Peyer's patch (tissue), 4 donors: Measurements from ENCODE around the gene SIDT2. TPM values are rescaled to one million over a fixed set of nuclear protein-coding genes. Genes with fewer than 3 reads are reported as not detected.

Experiments
- DNase-seq, 3 donors: peaks; one replicate each; pipeline ENCODE4 v3.0.0-alpha.2; 2017 to 2019
- H3K27ac ChIP-seq, 4 donors: fragments of 200-600 bp; sonication (generic); one replicate each; pipeline ENCODE4 v1.5.1; 2016 to 2019
- H3K27me3 ChIP-seq, 2 donors: fragments of 200-600 bp; sonication (generic); one replicate each; pipeline ENCODE4 v1.5.1; 2019
- H3K36me3 ChIP-seq, 3 donors: fragments of 200-600 bp; sonication (generic); one replicate each; pipeline ENCODE4 v1.5.1; 2016 to 2019
- H3K4me1 ChIP-seq, 4 donors: fragments of 200-600 bp; sonication (generic); one replicate each; pipeline ENCODE4 v1.5.1; 2016 to 2019
- H3K4me3 ChIP-seq, 4 donors: fragments of 200-600 bp; sonication (generic); 1 replicate in 3 of 4; 2 replicates in 1 of 4; pipeline ENCODE4 v1.5.1; 2016 to 2019; ENCODE audit warnings: mild to moderate bottlenecking in 1 of 4
- H3K9me3 ChIP-seq, 4 donors: fragments of 200-600 bp; sonication (generic); one replicate each; pipeline ENCODE4 v1.5.1; 2016 to 2019; ENCODE audit warnings: mild to moderate bottlenecking in 1 of 4
- CTCF ChIP-seq, 6 experiments: fragments of 450-650 bp in 4 of 6; fragments of 200-600 bp in 2 of 6; sonication (generic) in 1 of 6; IDR thresholded peaks; one replicate each; pipeline ENCODE4 v1.5.1; 2017 to 2019; ENCODE audit warnings: antibody characterized with exemption in 6 of 6, mild to moderate bottlenecking in 3 of 6, moderate library complexity in 1 of 6
- POLR2A ChIP-seq, 2 donors: fragments of 450-650 bp; IDR thresholded peaks; one replicate each; pipeline ENCODE4 v1.5.1; 2017; ENCODE audit warnings: antibody characterized with exemption in 2 of 2, mild to moderate bottlenecking in 2 of 2, moderate library complexity in 2 of 2
- total RNA-seq, 4 donors: library from RNA; depleted of rRNA; stranded (reverse); fragments of >200 nt; gene quantifications; one replicate each; pipeline ENCODE4 v1.1.0, GENCODE V29; 2016

The SIDT2 gene
- total RNA-seq, 4 donors from 2014 or later, result 69.3 to 201 (median 162) TPM

- H3K4me1 ChIP-seq, result peaks cover 2 to 17% (median 12%) of the 10 kb centered on the region in 4 donors
- no peaks in the 10 kb centered on the region for H3K27me3 ChIP-seq
- H3K4me3 ChIP-seq, result no peak overlapping the region
- no peak for TF ChIP-seq CTCF (IDR thresholded peaks at IDR 0.05)
- no peak for TF ChIP-seq POLR2A (IDR thresholded peaks at IDR 0.05)
- no peaks in the 10 kb centered on the region for H3K9me3 ChIP-seq
- DNase-seq, result peak in 1 of 3 donors; percentile 38
- peak overlapping the region; percentile 22 to 55 (median 52) for H3K27ac ChIP-seq
- H3K36me3 ChIP-seq, result peaks cover 0 to 77% (median 0%) of the 10 kb centered on the region in 3 donors
Measured at GRCh38 chr11:117185736-117186430, 7.3 kb downstream of the SIDT2 start.

- no peak for DNase-seq
- Histone ChIP-seq H3K36me3 (peaks cover 0 to 80% (median 0%) of the 10 kb centered on the region in 3 donors), H3K27me3 (no peaks in the 10 kb centered on the region), H3K4me3 (no peak overlapping the region), H3K4me1 (peaks cover 0 to 16% (median 8%) of the 10 kb centered on the region in 4 donors), H3K9me3 (no peaks in the 10 kb centered on the region), H3K27ac (peak overlapping the region; percentile 22 to 55 (median 52))
- TF ChIP-seq CTCF (IDR thresholded peaks at IDR 0.05) (no peak), POLR2A (IDR thresholded peaks at IDR 0.05) (no peak)
Measured at GRCh38 chr11:117186431-117186761, 7.9 kb downstream of the SIDT2 start.

- no peak overlapping the region for H3K4me3 ChIP-seq
- peak in 1 of 3 donors; percentile 43 for DNase-seq
- no peak for TF ChIP-seq POLR2A (IDR thresholded peaks at IDR 0.05)
- no peak for TF ChIP-seq CTCF (IDR thresholded peaks at IDR 0.05)
- peaks cover 0 to 80% (median 0%) of the 10 kb centered on the region in 3 donors for H3K36me3 ChIP-seq
- H3K27ac ChIP-seq, result peak overlapping the region in 1 of 4 donors; percentile 44
- H3K9me3 ChIP-seq, result no peaks in the 10 kb centered on the region
- no peaks in the 10 kb centered on the region for H3K27me3 ChIP-seq
- H3K4me1 ChIP-seq, result peaks cover 0 to 16% (median 6%) of the 10 kb centered on the region in 4 donors
Measured at GRCh38 chr11:117187007-117187406, 8.5 kb downstream of the SIDT2 start.

GRCh38 chr11:117187428-117187798 lies 8.9 kb downstream of the SIDT2 start:
- Histone ChIP-seq H3K4me3 (no peak overlapping the region), H3K4me1 (peaks cover 0 to 16% (median 6%) of the 10 kb centered on the region in 4 donors), H3K27me3 (no peaks in the 10 kb centered on the region), H3K36me3 (peaks cover 0 to 80% (median 0%) of the 10 kb centered on the region in 3 donors), H3K9me3 (no peaks in the 10 kb centered on the region), H3K27ac (peak overlapping the region in 1 of 4 donors; percentile 44)
- peak in 1 of 3 donors; percentile 41 for DNase-seq
- TF ChIP-seq POLR2A (IDR thresholded peaks at IDR 0.05) (no peak), CTCF (IDR thresholded peaks at IDR 0.05) (no peak)

GRCh38 chr11:117187799-117188481 lies 9.4 kb downstream of the SIDT2 start:
- no peak for TF ChIP-seq POLR2A (IDR thresholded peaks at IDR 0.05)
- Histone ChIP-seq H3K27me3 (no peaks in the 10 kb centered on the region), H3K27ac (peak overlapping the region in 1 of 4 donors; percentile 60), H3K4me1 (peaks cover 0 to 16% (median 6%) of the 10 kb centered on the region in 4 donors), H3K36me3 (peaks cover 0 to 80% (median 0%) of the 10 kb centered on the region in 3 donors), H3K9me3 (no peaks in the 10 kb centered on the region), H3K4me3 (no peak overlapping the region)
- DNase-seq, result peak in 1 of 3 donors; percentile 42

- no peak for TF ChIP-seq CTCF (IDR thresholded peaks at IDR 0.05)
- TF ChIP-seq POLR2A (IDR thresholded peaks at IDR 0.05), result no peak
- Histone ChIP-seq H3K4me1 (peaks cover 0 to 16% (median 6%) of the 10 kb centered on the region in 4 donors), H3K27ac (peak overlapping the region in 2 of 4 donors; percentile 60 to 79), H3K4me3 (no peak overlapping the region), H3K36me3 (peaks cover 0 to 80% (median 0%) of the 10 kb centered on the region in 3 donors), H3K9me3 (no peaks in the 10 kb centered on the region), H3K27me3 (no peaks in the 10 kb centered on the region)
- DNase-seq, result peak in 1 of 3 donors; percentile 53
Measured at GRCh38 chr11:117188620-117189081, 10.1 kb downstream of the SIDT2 start.
